Osteoblast (primary cell): ENCODE measurements around the gene KARS1. TPM values are rescaled to one million over a fixed set of nuclear protein-coding genes. Genes with fewer than 3 reads are reported as not detected.

Experiments
- DNase-seq: peaks from one replicate; pipeline ENCODE4 v3.0.0; 2011; ENCODE audit warnings: low spot score, mixed read lengths; ENCODE audit not compliant: insufficient read length; ENCODE audit errors: missing footprints
- H2AFZ ChIP-seq: 2 replicates; pipeline ENCODE4 v1.6.0; 2011; ENCODE audit warnings: mild to moderate bottlenecking, low read length
- H3K27ac ChIP-seq: 2 replicates; pipeline ENCODE4 v1.5.1; 2011; ENCODE audit warnings: mild to moderate bottlenecking, low read depth, low read length, moderate library complexity
- H3K27me3 ChIP-seq: 2 replicates; pipeline ENCODE4 v1.6.0; 2012; ENCODE audit warnings: mild to moderate bottlenecking, control low read depth, inconsistent platforms, low read length, moderate library complexity; ENCODE audit not compliant: insufficient read depth
- H3K36me3 ChIP-seq: 2 replicates; pipeline ENCODE4 v1.5.1; 2011; ENCODE audit warnings: mild to moderate bottlenecking, low read length, control low read depth, moderate library complexity; ENCODE audit not compliant: insufficient read depth
- H3K4me1 ChIP-seq: 2 replicates; pipeline ENCODE4 v1.5.1; 2011; ENCODE audit warnings: mild to moderate bottlenecking, low read length, control low read depth, moderate library complexity; ENCODE audit not compliant: insufficient read depth
- H3K4me2 ChIP-seq: 2 replicates; pipeline ENCODE4 v1.6.0; 2011; ENCODE audit warnings: mild to moderate bottlenecking, low read length; ENCODE audit not compliant: insufficient read depth
- H3K4me3 ChIP-seq: fragments of 200-600 bp; sonication (generic); 3 replicates; pipeline ENCODE4 v1.5.1; 2012; ENCODE audit warnings: mild to moderate bottlenecking, low read length, inconsistent platforms; ENCODE audit not compliant: insufficient read depth
- H3K79me2 ChIP-seq: 2 replicates; pipeline ENCODE4 v1.6.0; 2012; ENCODE audit warnings: mild to moderate bottlenecking, low read length, control low read depth, inconsistent platforms; ENCODE audit not compliant: insufficient read depth
- H3K9me3 ChIP-seq: 2 replicates; pipeline ENCODE4 v1.5.1; 2011; ENCODE audit warnings: low read depth, low read length, control low read depth
- H4K20me1 ChIP-seq: 2 replicates; pipeline ENCODE4 v1.6.0; 2012; ENCODE audit warnings: mild to moderate bottlenecking, low read length, control low read depth; ENCODE audit not compliant: insufficient read depth
- total RNA-seq: library from RNA; depleted of rRNA; stranded (reverse); fragments of >200 nt; gene quantifications from 2 replicates; pipeline ENCODE4 v1.2.3, GENCODE V29; 2012
- TF ChIP-seq, protein P1 (sequence below): IDR thresholded peaks from 2 replicates; pipeline ENCODE4 v1.5.1; 2011; ENCODE audit warnings: mild to moderate bottlenecking, low read depth, low read length, moderate library complexity; ENCODE audit errors: extremely low read depth

Gene KARS1
- total RNA-seq, 1 donor = 125 TPM

DNA sequence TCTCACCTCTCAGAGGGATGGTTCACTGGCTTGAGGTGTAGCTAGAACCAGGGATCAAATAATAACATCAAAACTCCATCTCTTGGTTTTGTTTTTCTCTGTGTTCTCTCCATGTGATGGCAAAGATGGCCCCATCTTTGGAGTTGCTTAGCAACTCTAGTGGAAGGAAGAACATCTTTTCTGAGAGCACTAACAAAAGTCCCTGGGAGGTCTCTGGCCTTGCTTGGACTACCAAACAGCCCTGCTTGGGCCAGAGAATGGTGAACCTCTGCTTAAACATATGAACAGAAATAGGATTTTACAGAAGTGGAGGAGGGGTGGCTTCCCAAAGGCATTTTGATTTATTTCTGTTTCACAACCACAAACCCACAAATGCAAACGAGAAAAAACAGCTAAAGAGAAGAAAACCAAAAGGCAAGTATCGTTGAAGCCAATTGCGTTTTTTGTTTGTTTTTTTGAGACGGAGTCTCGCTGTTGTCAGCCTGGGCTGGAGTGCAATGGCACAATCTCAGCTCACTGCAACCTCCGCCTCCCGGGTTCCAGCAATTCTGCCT, 68.1 kb downstream of the KARS1 start:
- no peaks in the 10 kb centered on the region for H3K9me3 ChIP-seq
- peaks cover 39% of the 10 kb centered on the region for H3K36me3 ChIP-seq
- no peak overlapping the region for H3K4me2 ChIP-seq
- no peaks in the 10 kb centered on the region for H3K27me3 ChIP-seq
- TF ChIP-seq, protein P1, sequence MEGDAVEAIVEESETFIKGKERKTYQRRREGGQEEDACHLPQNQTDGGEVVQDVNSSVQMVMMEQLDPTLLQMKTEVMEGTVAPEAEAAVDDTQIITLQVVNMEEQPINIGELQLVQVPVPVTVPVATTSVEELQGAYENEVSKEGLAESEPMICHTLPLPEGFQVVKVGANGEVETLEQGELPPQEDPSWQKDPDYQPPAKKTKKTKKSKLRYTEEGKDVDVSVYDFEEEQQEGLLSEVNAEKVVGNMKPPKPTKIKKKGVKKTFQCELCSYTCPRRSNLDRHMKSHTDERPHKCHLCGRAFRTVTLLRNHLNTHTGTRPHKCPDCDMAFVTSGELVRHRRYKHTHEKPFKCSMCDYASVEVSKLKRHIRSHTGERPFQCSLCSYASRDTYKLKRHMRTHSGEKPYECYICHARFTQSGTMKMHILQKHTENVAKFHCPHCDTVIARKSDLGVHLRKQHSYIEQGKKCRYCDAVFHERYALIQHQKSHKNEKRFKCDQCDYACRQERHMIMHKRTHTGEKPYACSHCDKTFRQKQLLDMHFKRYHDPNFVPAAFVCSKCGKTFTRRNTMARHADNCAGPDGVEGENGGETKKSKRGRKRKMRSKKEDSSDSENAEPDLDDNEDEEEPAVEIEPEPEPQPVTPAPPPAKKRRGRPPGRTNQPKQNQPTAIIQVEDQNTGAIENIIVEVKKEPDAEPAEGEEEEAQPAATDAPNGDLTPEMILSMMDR = no peak
- peaks cover 4% of the 10 kb centered on the region for H3K79me2 ChIP-seq
- no peak overlapping the region for H3K4me3 ChIP-seq
- no peaks in the 10 kb centered on the region for H3K4me1 ChIP-seq
- DNase-seq = no peak
- H3K27ac ChIP-seq = no peak overlapping the region
- H2AFZ ChIP-seq = no peak overlapping the region
- H4K20me1 ChIP-seq = peaks cover 5% of the 10 kb centered on the region

DNA sequence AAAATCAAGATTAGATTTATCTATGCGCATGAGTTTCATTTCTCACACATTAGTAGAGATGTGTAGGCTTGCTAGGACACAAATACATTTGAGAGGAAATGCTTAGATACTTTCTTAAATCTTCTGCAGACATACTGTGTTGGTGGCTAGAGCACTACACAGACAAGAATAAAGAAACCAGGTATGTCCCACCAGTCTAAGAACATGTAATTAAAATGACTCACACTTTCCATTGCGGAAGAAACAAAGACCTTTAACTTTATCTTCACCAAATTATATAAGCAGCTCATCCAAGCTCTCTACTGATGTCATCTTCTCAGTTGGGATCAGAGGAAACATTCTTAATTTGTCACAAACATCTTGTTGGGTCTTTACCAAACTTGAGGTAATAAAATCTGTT, 68.7 kb downstream of the KARS1 start:
- DNase-seq = no peak
- peaks cover 5% of the 10 kb centered on the region for H4K20me1 ChIP-seq
- H3K4me2 ChIP-seq = no peak overlapping the region
- TF ChIP-seq, protein P1 = no peak
- no peak overlapping the region for H3K27ac ChIP-seq
- H3K27me3 ChIP-seq = no peaks in the 10 kb centered on the region
- H3K79me2 ChIP-seq = peaks cover 6% of the 10 kb centered on the region
- H3K4me1 ChIP-seq = no peaks in the 10 kb centered on the region
- no peak overlapping the region for H3K4me3 ChIP-seq
- H3K9me3 ChIP-seq = no peaks in the 10 kb centered on the region
- peaks cover 45% of the 10 kb centered on the region for H3K36me3 ChIP-seq
- H2AFZ ChIP-seq = no peak overlapping the region

DNA sequence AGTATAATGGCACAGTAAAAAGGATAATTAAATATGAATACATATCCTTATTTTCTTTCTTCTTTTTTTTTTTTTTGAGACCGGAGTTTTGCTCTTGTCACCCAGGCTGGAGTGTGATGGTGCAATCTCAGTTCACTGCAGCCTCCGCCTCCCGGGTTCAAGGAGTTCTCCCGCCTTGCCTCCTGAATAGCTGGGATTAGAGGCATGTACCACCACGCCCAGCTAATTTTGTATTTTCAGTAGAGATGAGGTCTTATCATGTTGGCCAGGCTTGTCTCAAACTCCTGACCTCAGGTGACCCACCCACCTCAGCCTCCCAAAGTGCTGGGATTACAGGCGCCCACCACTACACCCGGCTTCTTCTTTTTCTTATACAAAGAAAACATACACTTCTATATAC, 69.3 kb downstream of the KARS1 start:
- Histone ChIP-seq H3K9me3 (no peaks in the 10 kb centered on the region), H3K79me2 (peaks cover 9% of the 10 kb centered on the region), H3K4me1 (no peaks in the 10 kb centered on the region), H3K27me3 (no peaks in the 10 kb centered on the region), H3K27ac (no peak overlapping the region), H3K4me2 (no peak overlapping the region), H3K4me3 (no peak overlapping the region), H4K20me1 (peaks cover 6% of the 10 kb centered on the region), H3K36me3 (peaks cover 50% of the 10 kb centered on the region), H2AFZ (no peak overlapping the region)
- no peak for DNase-seq
- TF ChIP-seq, protein P1 = no peak

Other genes with a start within 250 kb of the KARS1 start
- 37.7 and 41.3 TPM in 2 replicates for gene CFDP1, start 214.2 kb downstream of the KARS1 start, total RNA-seq
- 11.6 and 13.6 TPM in 2 replicates for gene TMEM170A, start 183.0 kb downstream of the KARS1 start, total RNA-seq
- gene CHST6, start 152.2 kb downstream of the KARS1 start, total RNA-seq = 1.1 and 1.5 TPM in 2 replicates
- gene CHST5, start 111.6 kb downstream of the KARS1 start, total RNA-seq = under 0.01 TPM in 1 of 2 replicates, not detected in the other
- 17.0 and 22.4 TPM in 2 replicates for gene TMEM231, start 91.4 kb downstream of the KARS1 start, total RNA-seq
- gene GABARAPL2, start 81.3 kb downstream of the KARS1 start, total RNA-seq = 32.9 and 36.8 TPM in 2 replicates
- gene ADAT1, start 24.4 kb downstream of the KARS1 start, total RNA-seq = 46.0 and 54.8 TPM in 2 replicates
- 39.1 and 39.5 TPM in 2 replicates for gene TERF2IP, start 108 bp upstream of the KARS1 start, total RNA-seq
- gene CPHXL2, start 29.3 kb upstream of the KARS1 start, total RNA-seq = not detected in 2 replicates
- not detected in 2 replicates for gene DUXB, start 53.8 kb upstream of the KARS1 start, total RNA-seq
- not detected in 2 replicates for gene CPHXL, start 78.8 kb upstream of the KARS1 start, total RNA-seq